HG03439 (cell line): ENCODE results near the gene PDK2.

Experiments used
- ATAC-seq: cut with Tn5 transposase; IDR thresholded peaks from one replicate; pipeline ENCODE4 v1.9.1; 2021; ENCODE audit warnings: mild to moderate bottlenecking, moderate library complexity; ENCODE audit not compliant: unreplicated experiment

The PDK2 gene

GRCh38 chr17:50133769-50134099 is 38.6 kb downstream of the PDK2 start:
- ATAC-seq, result no peak

DNA sequence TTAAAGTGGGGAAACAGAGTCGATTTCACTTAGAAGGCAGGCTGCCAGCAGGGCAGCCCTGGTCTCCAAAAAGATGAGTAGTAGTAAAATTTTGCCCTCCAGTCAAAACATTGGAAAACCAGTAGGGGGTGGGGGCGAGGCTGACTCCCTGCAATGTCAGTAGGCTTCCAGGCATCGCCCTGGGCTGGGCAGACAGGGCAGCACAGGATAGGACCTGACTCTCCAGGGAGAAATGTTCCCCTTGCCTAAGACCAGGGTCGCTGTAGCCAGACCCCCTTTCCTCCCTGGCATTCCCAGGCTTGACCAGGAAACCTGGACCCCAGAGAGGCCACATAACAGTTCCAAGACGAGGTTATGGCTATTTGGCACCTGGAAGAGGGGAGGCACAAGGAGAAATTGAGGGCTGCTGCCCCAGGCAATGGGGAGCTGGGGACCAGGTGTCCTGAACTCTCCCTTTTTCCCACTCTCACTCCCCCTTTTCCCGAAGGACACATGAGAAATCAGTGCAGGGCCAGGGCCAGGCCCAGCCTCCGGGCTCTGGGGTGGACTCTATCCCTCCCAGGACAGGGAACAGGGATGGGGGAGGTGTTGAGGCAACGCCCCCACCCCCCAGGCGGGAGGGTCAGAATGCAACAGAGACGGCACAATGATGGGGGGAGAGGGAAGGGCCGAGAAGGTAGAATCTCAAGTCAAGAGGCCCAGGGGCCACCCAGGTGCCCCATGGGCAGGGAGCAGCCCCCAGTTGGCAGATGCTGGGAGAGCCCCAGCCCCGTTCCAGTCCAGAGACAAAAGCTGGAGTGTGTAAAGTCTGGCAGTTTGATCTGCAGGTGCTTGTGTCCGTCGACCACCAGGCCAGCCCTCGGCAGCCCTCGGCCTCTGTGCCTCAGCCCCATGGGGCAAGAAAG is 39.3 kb downstream of the PDK2 start:
- ATAC-seq, result no peak

GRCh38 chr17:50135316-50136095 is 40.4 kb downstream of the PDK2 start:
- ATAC-seq, result no peak

DNA sequence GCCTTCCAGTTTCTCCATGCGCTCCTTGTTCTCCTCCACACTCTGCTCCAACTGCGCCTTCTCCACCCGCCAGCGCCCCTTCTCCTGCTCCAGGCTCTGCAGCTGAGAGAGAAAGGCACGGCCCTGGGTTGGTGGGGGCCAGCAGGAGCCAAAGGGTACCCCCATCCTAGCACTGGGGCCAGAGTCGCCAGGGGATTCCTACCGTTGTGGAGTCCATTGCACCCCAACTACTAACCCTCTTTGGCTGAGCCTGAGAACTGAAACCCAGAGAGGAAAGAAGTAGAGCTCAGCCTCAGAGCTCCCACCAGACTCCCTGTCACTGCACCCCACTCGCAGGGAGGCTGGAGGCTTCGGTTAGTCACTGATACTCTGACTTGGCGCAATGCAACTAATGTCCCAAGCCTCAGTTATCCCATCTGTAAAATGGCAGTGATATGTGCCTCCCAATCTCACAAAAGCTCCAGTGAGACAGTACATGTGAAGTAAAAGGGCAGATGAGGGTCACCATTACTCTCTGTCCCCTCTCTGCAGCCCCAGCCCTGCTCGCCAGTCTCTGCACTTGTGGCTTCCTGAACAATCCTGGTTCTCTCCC is 41.0 kb downstream of the PDK2 start:
- ATAC-seq, result no peak

GRCh38 chr17:50137042-50137441 is 41.9 kb downstream of the PDK2 start:
- no peak for ATAC-seq

GRCh38 chr17:50139185-50139783 is 44.1 kb downstream of the PDK2 start:
- no peak for ATAC-seq

DNA sequence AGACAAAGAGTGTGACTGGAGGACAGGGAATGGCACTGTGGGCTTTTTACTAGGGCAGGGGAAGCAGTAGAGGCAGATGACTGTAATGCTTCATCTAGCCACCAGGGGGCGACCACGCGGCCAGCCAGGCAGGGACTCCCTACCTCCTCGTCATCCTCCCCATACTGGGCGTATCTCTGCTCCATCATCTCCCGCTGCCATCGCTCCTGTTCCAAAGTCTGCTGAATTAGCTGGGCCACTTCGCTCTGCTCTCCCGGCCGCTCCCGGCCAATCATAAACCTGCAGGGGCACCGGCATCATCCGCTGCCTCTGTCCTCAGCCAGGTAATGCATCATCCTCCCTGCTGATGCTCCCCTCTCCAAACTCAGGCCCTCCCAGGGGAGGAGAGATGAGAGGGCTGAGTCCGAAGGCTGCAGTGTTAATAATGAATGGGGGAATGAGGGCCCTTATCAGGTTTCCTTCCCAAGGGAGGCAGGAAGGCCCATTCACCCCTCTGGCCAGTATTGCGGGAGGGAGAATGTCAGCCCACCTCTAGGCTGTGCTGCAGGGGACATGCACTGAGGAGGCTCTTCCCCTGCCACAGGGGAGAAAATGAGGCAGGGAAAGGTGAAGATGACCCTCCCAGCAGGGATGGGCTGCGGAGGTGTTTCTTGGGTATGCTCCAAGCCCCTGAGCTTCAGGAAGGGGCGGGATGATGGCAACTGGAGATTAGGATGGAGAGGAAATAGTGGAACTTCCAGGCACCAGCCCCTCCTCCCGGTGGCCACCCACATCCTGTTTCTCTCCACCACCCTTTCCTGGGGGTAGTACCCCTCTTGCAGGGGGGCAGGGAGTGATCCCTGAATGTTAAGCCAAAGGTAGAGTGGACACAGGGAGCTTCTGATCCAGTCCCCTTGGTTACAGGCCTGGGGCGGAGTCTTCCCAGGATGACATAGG is 45.1 kb downstream of the PDK2 start:
- no peak for ATAC-seq

DNA sequence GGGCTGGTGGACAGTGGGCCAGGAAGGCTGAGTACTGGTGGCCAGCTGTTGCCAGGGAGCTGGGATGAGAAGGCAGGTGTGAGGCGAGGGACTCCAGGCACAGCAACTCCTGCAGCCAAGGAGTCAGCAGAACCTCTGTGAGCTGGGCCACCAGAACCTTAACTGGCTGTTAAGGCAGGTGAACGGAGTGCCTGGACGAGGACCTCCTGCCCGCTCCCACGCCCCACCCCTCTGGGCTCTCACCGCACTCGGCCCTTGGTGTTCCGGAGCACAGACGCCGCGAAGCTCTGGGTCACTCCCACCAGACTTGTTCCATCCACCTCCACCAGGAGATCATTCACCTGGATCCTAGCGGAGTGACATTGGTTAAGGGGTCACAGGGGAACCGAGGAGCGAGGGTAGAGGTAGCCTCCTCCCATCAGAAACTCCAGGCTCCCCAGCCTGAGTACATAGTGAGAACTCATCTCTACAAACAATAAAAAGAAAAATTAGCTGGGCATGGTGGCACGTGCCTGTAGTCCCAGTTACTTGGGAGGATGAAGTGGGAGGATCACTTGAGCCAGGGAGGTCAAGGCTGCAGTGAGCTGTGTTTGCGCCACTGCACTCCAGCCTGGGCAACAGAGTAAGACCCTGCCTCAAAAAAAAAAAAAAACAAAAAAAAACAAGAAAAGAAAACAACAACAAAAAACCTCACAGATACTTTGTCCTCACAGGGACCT is 46.0 kb downstream of the PDK2 start:
- ATAC-seq, result no peak

GRCh38 chr17:50141745-50142110 is 46.6 kb downstream of the PDK2 start:
- no peak for ATAC-seq

- no peak for ATAC-seq
Measured at GRCh38 chr17:50143461-50144176, 48.5 kb downstream of the PDK2 start.

DNA sequence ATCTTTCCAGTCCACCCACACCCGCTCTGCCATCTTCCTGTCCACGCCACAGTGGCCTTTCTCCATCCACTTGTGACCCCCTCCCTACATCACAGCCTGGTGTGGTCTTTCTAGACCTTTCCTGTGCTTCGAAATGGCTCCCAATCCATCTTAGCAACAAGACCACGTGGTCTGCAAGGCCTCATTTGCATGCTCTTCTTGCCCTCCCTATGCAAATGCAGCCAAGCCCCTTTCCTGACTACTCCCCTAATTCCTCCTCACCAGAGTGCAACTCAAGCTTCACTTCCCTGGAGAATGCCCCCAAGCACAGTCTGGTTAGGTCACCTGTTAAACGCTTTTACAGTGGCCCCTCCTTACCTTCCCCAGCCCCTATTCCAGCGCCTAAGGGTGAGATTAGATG is 49.2 kb downstream of the PDK2 start:
- no peak for ATAC-seq

DNA sequence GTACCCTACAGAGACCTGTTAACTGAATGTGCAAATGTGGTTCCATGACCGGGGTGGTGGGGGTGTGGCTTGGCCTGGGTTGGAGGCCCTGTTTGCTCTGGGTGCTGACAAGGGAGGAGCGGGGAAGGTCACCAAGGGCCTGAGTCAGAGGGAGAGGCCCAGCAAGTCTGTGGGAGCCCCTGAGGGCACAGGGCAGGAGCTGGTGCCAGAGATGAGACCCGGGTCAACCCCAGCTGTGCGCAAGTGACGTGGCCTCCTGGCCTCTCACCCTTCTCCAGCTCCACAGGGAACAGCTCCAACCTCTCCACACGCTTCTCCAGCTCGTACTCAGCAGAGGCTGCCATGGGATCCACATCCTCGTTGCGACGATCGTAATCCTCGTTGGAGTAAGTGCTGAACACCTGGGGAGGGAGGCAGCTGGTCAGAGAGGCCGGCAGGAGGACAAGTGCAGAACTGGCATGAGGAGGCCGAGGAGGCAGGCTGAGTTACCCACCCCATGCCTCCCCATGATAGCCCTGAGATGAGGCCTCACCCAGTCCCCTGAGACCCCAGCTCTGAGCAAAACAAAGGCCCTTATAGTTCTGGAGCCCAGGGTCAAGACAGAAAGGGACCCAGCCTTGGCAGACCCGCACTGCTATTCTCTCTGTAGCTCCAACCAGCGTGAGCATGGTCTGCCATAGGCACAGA is 49.8 kb downstream of the PDK2 start:
- ATAC-seq, result no peak

GRCh38 chr17:50145532-50146229 is 50.5 kb downstream of the PDK2 start:
- ATAC-seq, result no peak

DNA sequence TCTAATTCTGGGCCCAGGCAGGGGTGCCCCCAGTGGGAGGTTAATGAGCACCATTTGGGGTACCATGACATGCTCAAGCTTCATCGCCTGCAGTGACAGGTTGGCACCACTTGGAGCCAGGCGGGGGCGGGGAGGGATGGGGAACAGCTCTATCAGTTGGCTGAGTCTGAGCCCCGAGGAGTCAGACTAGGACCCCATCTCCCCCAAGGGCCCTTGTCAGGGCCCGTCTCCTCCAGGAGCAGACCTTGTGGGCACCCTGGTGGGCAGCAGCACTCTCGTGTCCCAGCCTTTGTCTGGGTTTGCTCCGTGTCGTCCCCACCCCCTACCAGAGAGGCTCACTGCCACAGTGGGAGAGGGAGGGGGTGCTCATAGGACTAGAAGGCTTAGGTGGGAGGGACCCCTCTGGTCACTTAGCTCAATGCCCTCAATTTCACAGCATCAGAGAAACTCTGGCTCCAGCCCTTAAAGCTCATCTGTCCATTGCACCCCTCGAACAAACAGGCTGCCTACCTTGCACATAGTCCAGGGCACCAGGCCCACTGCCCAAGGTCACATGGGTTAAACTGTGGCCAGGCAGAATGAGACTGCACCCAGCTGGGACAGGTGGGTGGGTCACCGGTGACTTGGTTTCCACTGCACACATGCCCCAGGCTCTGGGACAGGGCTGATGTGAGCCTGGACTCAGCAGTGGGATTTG is 51.2 kb downstream of the PDK2 start:
- no peak for ATAC-seq

DNA sequence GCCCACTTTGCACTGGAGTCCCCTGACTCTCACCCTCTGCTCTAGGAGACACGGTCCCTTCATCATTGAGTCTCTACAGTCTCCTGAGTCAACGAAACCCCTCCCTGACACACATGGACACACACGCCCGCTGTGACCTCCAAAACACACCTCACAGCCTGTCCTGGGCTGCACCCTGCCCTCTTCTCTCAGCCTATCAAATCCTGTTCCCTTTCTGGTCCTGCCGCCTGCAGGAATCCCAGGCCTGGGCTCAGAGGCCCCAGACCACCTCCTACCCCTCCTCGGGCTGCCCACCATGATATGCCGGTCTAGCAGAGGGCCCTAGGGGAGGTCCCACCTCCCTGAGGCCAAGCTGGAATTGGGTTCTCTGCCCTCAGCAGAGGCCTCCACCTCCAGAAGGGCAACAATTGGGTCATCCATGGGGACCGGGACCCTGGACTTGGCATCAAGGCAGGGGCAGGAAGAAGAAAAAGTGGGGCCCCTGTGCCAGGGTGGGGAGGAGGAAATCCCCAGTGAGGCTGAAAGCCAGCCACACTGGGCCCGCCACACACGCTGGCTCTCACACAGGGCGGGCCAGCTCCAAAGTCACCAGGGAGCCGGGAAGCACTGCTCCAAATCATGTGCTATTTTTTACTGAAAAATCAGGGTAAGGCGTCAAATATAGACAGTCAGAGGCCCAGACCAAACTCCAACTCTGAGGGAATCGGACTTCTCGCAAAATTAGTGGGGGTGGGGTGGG is 51.9 kb downstream of the PDK2 start:
- no peak for ATAC-seq

DNA sequence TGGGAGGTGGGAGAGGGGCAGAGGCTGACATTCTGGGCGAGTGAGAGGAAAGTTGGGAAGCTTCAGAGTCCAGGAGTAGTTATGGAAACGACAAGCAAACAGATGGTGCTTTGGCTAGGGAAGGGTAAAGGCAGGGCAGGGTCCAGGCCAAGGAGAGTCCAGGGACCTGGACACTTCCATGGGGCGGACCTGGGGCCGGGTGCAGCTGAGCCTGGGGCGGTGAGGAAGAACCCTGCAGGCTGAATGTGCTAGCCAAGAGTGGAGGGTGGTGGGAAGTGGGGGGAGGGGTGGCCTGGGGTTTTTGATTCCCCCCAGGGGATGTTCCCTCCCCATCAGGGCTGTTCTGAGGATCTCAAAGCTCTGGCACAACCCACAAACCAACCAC is 52.7 kb downstream of the PDK2 start:
- no peak for ATAC-seq
